ENCODE data around the gene CACNA1C.
A peak's percentile ranks its signal among the peaks of the same experiment; 100 is the strongest.

CACNA1C gene

GRCh38 chr12:2588345-2588744 is 535.6 kb downstream of the CACNA1C start:
- DNase-seq (ENCODE audit: low read depth) = no peak

GRCh38 chr12:2589381-2589780 is 536.6 kb downstream of the CACNA1C start:
- DNase-seq (ENCODE audit: low read depth) = no peak

GRCh38 chr12:2593045-2593444 is 540.3 kb downstream of the CACNA1C start:
- DNase-seq (ENCODE audit: low read depth) = no peak

- no peak for DNase-seq (ENCODE audit: low read depth)
Measured at GRCh38 chr12:2596441-2596840, 543.7 kb downstream of the CACNA1C start.

DNA sequence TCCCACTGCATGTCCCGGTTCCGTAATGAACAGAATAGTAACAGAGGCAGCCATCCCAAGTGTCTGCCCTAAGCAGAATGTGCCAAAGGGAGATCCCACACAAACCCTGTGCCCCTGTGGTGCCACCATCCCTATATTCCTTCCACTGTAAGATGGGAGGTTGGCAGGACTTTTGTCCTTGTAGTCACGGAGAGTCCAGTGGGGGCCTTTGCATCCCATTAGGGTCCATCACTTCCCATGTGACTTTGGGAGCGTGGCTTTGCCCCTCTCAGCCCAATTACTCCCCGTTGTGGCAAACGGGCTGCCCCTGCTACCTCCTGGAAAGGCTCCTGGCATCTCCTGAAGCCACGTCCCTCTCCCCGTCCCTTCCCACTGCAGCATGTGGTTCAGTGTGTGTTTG is 552.5 kb downstream of the CACNA1C start:
- DNase-seq (ENCODE audit: low read depth) = no peak

GRCh38 chr12:2606186-2606910 is 553.6 kb downstream of the CACNA1C start:
- DNase-seq (ENCODE audit: low read depth) = no peak

GRCh38 chr12:2607881-2608607 is 555.3 kb downstream of the CACNA1C start:
- no peak for DNase-seq (ENCODE audit: low read depth)

DNA sequence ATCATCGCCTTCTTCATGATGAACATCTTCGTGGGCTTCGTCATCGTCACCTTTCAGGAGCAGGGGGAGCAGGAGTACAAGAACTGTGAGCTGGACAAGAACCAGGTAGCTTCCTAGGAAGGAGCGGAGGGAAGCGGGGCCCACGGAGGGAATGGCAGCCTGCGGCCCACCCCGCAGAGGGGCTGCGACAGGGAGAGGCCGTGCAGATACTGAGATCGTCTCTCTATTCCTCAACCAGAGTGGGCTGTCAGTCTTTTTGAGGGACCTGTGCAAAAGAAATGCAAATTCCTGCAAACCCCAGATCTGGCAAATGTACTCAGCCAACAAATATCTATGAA is 555.8 kb downstream of the CACNA1C start:
- DNase-seq (ENCODE audit: low read depth) = no peak

DNA sequence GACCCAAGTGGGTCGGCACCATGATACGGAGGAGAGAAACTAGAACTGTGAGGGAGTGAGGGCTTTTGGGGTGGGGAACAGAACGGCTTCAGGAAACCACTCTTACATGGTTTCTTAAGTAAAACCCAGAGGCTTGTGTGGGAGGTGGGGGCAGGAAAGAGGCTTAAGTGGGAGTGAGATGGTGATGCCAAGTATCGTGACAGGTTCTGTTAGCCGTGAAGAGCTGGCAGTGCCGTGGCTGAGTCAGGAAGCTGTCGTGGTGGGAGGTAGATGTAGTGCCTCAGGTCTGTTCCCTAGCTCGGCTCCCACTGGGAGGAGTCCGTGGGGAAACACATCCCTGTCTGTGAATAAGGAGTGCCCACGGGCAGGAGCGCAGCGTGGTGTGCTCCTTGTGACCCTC is 556.2 kb downstream of the CACNA1C start:
- no peak for DNase-seq (ENCODE audit: low read depth)

DNA sequence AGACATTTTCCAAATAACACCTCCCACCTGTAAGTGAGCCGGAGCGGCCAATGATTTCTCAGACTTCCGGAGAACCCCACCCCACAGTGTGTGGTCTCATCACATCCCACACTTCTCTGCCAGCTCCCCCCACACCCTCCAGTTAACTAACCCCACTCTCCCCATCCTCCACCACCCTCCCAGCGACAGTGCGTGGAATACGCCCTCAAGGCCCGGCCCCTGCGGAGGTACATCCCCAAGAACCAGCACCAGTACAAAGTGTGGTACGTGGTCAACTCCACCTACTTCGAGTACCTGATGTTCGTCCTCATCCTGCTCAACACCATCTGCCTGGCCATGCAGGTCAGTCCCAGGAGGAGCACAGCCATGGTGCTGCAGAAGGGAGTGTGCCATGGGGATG is 557.6 kb downstream of the CACNA1C start:
- DNase-seq (ENCODE audit: low read depth) = no peak

GRCh38 chr12:2613326-2614073 is 560.7 kb downstream of the CACNA1C start:
- DNase-seq (ENCODE audit: low read depth) = peak; percentile 54

DNA sequence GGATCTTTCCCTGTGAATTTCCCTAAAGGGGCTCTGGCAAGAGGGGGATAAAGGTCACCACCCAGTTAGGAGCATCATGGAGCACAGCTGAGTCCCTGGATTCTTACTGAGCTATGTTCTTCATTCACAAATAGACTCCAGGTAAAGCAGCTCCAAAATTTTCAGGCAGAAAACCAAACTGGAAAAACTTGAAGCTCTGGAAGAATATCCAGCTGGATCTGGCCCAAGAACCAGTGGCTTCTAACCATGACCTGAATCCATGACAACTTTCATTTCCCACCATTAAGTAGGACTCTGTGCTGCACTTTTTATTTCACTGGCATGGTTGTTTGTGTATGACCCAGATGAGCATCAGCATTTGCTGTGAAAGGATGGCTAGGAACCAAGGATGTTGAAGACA is 561.6 kb downstream of the CACNA1C start:
- DNase-seq (ENCODE audit: low read depth) = no peak

DNA sequence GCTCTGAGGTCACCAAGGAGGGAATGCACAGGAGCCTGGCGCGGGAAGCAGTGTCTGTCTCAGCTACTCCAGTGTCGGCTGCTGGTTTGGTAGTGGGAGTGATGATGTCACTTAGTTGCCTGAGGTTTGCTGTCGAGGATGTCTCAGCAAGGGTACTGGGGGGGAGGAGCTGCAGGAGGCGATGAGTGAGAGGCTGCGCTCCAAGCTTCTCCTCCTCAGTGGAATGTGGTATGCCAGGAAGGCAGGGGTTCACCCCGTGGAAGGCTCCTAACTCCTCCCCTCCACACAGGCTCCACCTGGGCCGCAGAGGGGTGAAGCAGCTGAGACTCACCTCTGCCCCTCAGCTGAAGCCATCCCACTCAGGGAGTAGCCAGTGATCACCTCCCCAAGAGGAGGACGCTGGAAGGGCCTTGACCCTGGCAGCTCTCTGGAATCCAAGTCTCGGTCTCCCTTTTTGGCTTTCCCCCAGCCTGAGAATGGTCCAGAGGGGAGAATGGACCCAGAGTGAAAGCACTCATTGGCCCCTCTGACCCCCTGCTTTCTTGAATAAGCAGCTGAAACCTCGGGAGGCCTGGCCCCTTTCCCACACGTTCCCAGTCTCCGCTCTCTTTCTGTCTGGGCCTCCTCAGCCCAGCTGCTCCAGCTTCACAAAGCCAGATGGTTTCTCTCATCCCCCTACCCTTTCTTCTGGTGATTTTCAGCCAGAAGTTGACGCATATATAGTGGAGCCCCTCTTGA is 563.0 kb downstream of the CACNA1C start:
- no peak for DNase-seq (ENCODE audit: low read depth)

GRCh38 chr12:2616763-2617162 is 564.0 kb downstream of the CACNA1C start:
- DNase-seq (ENCODE audit: low read depth) = no peak

DNA sequence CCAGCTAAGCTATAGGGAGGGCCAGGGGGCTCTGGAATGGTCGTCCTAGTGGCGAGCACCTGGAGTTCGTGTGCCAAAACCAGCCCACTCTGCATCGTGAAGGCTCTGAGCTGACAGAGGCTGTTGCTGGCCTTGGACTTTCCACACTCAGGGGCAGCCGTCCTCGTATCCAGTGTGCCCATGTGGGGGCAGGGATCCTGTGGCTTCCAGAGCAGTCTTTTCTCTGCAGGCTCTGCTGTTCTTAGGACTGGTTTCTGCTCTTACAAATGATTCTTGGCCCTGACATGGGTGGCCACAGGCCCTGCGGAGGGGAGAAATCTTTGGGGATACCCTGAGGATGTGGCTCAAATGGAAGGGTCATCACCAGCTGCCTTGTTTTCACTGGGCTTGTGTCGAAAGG is 564.6 kb downstream of the CACNA1C start:
- DNase-seq (ENCODE audit: low read depth) = no peak

- no peak for DNase-seq (ENCODE audit: low read depth)
Measured at GRCh38 chr12:2618291-2618995, 565.7 kb downstream of the CACNA1C start.

DNA sequence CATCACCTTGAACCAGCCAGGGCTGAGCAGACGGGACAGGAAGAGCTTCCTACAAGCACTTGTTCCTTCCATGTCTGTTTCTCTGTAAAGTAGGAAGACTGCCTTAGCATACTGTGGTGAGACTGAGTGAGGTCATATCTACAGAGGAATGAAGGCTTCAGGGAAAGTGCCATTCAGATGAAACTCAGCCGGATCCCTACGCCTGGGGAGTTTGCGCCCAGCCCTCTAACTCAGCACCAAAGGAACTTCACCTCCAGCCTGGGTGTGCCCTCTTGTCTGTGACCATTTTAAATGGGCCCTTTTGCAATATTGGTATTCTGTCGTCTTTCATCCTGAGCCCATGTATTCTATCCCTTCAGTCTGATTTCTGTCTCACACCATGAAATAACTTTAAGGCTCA is 566.3 kb downstream of the CACNA1C start:
- no peak for DNase-seq (ENCODE audit: low read depth)

GRCh38 chr12:2622460-2622859 is 569.7 kb downstream of the CACNA1C start:
- DNase-seq (ENCODE audit: low read depth) = no peak

GRCh38 chr12:2623472-2623871 is 570.7 kb downstream of the CACNA1C start:
- no peak for DNase-seq (ENCODE audit: low read depth)

DNA sequence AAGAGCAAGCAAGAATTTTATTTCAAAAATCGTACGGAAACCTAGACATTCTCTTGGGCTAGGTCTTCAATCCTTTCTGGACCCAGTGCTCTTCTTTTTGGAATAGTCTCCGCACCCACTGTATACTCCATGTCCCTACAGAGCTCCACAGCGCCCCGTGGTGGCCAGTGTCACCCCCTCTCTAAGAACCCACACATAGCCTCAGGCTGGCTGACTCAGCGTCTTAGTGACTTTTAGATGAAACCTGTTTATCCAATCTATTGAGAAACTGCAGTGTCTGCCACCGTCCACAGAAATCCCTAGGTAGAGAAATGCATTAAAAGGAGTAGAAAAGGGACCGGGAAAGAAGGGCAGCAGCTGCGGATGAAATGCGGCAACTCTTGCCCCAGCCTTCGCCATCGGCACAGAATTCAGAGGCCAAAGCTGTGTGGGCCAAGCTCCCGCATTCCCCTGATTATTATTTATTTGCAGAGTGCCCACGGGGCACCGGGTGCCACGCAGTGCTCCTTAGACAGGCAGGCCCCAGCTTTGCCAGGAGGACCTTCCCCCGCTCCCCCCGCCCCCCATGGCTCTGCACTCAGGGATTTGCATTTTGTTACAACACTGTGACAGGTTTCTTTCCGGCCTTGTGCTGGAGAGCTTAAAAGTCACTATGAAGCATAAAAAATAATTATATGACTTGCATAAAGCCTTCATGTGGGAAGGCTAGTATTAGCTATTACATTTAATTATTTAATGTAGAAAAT is 571.9 kb downstream of the CACNA1C start:
- no peak for DNase-seq (ENCODE audit: low read depth)

- no peak for DNase-seq (ENCODE audit: low read depth)
Measured at GRCh38 chr12:2625289-2625612, 572.5 kb downstream of the CACNA1C start.

Measured in activated T-cell treated with anti-CD3 and anti-CD28 coated beads for 48 hours (primary cell).